Cerebellar nuclear complex (tissue), 1 donor: ENCODE measurements around the gene PDE7B.

Experiments used
- DNase-seq, 2 experiments: peaks; one replicate each; lab custom pipeline; 2025; lab: John Stamatoyannopoulos, UW

Gene PDE7B

GRCh38 chr6:135987226-135987625 lies 135.7 kb downstream of the PDE7B start:
- DNase-seq, result no peak

GRCh38 chr6:135990439-135990838 lies 138.9 kb downstream of the PDE7B start:
- DNase-seq, result no peak

- DNase-seq, result no peak
These were observed 139.5 kb downstream of the PDE7B start for GRCh38 chr6:135990855-135991464.

- no peak for DNase-seq
These were observed 141.2 kb downstream of the PDE7B start for GRCh38 chr6:135992739-135993138.

GRCh38 chr6:135993361-135993760 lies 141.9 kb downstream of the PDE7B start:
- DNase-seq, result no peak

GRCh38 chr6:135994857-135995544 lies 143.5 kb downstream of the PDE7B start:
- no peak for DNase-seq

- no peak for DNase-seq
These were observed 144.0 kb downstream of the PDE7B start for GRCh38 chr6:135995545-135995898.

- DNase-seq, result no peak
These were observed 145.2 kb downstream of the PDE7B start for GRCh38 chr6:135996668-135997067.

- DNase-seq, result no peak
These were observed 147.9 kb downstream of the PDE7B start for GRCh38 chr6:135999393-135999792.

GRCh38 chr6:136007345-136007744 lies 155.8 kb downstream of the PDE7B start:
- no peak for DNase-seq

- DNase-seq, result no peak
These were observed 160.0 kb downstream of the PDE7B start for GRCh38 chr6:136011475-136011874.

- DNase-seq, result no peak
These were observed 160.8 kb downstream of the PDE7B start for GRCh38 chr6:136012198-136012887.

- DNase-seq, result no peak
These were observed 161.4 kb downstream of the PDE7B start for GRCh38 chr6:136012943-136013342.

GRCh38 chr6:136014454-136015437 lies 163.2 kb downstream of the PDE7B start:
- DNase-seq, result no peak

GRCh38 chr6:136015531-136015930 lies 164.0 kb downstream of the PDE7B start:
- DNase-seq, result no peak

GRCh38 chr6:136016228-136017225 lies 165.0 kb downstream of the PDE7B start:
- DNase-seq, result no peak

- no peak for DNase-seq
These were observed 169.2 kb downstream of the PDE7B start for GRCh38 chr6:136020691-136021090.

- DNase-seq, result no peak
These were observed 170.8 kb downstream of the PDE7B start for GRCh38 chr6:136022224-136022874.

GRCh38 chr6:136024711-136025110 lies 173.2 kb downstream of the PDE7B start:
- no peak for DNase-seq

- no peak for DNase-seq
These were observed 174.2 kb downstream of the PDE7B start for GRCh38 chr6:136025736-136026135.
